Brain pericyte (primary cell): ENCODE measurements around the gene TUBA4A.

ENCODE experiments used
- DNase-seq: peaks from one replicate; pipeline ENCODE4 v3.0.0-alpha.2; 2012; ENCODE audit warnings: low read depth, low spot score

TUBA4A gene

DNA sequence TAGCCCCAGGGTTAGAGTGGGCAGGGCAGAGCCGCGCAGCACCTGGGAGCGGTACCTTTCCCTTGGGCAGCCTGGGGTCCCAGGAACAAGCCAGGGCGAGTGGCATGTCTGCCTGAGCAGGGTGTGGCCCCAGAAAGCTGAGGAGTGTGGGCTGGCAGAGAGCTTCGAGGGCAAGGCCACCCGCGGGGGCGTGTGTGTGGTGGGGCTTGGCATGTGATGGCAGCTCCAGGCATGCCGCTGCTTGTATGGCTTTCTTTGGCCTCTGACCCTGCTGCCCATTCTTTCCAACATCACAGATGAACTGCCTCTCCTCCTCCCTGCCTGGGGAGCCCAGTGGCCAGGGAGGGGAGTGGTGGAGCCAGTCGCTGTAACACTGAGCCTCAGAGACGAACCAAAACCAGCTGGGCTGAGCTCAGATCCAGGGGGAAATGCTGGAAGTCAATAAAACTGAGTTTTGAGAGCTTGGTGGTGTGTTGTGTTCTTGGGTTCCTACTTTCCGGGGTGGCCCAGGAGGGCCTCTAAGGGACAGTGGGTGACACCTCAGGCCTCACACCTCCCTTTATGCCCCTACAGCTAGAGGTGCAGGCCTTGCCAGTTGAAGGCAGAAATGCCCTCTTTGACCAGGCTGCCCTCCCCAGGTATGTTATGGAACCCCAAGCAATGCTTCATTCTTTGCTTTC lies 32.9 kb upstream of the TUBA4A start:
- DNase-seq = no peak

DNA sequence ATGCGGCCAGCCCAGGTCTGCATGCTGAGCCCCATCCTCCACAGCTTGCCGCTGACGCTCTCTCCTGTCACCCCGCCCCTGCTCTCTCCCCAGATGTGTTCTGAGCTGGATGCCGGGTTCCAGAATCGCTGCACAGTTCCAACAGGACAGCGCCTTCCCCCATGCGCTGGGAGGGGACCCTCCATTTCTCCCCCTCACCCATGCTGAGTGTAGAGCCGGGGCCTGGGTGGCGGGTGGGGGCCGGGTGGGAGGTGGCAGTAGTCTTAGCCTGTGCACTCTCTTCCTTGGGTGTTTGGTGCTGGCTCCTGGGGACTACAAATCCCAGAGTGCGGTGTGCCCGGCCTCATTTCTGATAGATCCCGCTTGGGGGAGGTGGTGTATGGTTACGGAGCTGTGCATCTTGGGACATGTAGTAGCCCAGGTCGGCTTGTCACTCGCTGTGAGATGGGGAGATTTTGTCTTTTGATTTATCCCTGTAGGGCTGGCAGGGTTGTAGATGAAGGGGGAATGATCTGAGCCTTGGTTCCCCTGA lies 32.2 kb upstream of the TUBA4A start:
- DNase-seq = no peak

DNA sequence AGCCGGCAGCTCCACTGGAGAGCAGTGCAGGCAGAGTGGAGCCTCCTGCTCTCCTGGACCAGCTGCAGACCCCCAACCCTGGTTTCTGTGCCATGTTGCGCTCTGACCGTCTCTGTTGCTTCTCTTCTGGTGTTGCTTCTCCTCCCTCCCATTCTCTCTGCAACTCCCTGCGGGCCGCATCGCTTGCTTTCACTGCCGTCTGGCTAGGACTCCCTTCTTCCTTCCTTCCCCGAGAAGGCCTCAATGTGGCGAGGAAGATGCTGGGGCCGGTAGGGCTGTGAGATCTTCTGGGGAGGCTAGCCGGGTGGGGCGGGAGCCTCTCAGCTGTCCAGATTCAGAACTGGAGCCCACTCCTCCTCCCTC lies 31.6 kb upstream of the TUBA4A start:
- DNase-seq = no peak

DNA sequence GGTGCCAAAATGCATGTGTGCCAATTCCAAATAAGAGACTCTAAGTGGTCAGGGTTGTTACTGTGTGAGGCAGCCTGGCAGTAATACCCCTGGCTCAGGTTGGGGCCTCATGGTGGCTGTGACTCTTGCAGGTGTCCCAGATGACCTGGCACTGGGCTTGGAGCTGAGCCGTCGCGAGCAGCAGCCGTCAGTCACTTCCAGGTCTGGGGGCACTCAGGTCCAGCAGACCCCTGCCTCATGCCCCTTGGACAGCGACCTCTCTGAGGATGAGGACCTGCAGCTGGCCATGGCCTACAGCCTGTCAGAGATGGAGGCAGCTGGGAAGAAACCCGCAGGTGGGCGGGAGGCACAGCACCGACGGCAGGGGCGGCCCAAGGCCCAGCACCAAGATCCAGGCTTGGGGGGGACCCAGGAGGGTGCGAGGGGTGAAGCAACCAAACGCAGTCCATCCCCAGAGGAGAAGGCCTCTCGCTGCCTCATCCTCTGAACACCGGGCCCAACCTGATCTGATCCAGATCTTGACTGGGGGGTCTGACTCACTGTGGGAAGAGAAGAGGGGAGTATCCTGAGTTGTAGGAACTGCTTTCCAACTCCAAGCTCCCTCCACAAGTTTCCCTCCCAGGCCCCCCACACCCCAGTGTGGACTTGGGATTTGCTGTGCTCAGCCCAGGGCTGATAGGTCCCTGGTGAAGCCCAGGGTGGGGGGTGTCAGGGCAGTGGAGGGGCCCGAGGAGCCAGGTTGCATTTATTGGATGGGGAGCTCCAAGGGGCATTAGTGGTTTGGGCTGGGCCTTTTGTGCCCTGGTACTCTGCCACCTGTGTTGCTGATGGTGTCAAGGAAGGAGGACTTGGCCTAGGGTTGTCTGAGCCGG lies 31.0 kb upstream of the TUBA4A start:
- no peak for DNase-seq

DNA sequence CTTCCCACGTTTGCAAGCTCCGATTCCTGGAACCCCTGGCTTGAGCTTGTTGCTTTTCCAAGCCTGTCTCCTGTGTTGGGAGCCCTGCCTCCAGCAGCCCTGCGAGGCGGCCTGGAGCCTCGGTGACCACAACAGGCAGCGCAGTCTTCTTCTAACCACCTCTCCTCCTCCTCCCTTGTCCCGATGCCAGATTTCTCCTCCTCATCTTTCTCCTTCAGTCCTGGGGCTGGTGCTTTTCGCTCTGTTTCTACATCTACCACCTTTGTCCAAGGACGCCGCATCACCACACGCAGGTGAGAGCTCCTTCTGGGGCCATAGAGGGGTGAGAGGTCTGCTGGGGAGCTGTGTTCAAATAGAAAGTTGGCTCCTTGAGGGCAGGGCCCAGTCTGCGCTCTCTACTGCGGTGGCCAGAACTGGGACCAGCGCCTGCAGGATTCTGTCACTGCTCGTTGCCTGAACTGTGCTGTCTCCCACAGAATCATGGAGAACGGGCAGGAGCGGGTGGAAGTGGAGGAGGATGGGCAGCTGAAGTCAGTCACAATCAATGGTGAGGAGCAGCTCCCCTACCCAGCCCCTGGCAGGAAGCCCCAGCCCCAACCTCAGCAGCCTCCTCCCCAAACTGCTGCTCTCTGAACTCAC lies 29.3 kb upstream of the TUBA4A start:
- DNase-seq = no peak

DNA sequence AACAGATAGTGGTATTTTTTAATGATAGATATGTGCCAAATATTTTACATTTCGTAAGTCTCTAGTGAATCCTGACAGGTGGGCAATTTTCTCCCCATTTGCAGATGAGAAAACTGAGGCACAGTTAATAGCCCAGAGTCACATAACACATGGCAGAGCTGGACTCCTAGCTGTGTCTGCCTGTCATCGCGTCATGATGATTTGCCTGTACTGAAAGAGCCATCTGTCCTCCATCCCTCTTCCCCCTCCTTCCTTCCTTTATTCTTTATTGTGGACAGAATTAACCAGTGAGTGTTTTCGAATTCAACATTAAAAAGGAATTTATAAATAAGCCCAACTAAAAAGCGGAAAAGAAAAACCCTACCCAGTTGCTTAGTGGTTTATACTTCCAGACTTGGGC lies 28.7 kb upstream of the TUBA4A start:
- DNase-seq = no peak

DNA sequence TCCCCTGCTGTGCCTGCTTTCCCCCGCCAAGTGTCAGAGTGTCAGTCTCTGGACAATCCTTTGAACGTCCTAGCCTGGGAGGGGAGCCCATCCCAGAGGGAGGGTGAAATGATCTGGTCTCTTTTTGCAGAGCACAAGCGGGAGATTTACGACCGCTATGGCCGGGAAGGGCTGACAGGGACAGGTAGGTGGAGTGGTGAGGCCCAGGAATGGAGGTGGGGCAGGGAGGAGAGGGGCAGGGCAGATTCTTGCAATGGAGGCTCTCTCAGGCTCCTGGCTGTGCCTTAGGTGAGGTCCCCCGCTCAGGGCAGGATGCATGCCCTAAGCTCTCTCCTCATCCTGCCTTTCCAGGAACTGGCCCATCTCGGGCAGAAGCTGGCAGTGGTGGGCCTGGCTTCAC lies 27.9 kb upstream of the TUBA4A start:
- DNase-seq = no peak

DNA sequence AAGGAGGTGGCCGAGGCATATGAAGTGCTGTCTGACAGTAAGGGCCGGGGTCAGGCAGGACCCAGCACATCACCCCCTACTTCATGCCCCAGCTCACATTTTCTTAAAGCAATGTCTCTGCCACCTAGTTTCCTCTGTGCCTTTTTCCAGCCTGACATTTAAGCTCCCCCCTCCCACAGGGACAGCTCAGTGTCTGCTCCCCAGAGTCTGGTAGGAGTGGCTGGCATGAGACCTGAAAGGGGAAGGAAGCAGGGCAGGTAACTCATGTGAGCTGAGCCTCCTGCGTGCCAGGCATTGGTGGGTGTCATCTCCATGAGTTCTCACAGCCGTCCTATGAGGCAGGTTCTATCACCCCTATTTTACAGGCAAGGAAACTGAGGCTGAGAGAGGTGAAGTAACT lies 26.9 kb upstream of the TUBA4A start:
- DNase-seq = no peak

DNA sequence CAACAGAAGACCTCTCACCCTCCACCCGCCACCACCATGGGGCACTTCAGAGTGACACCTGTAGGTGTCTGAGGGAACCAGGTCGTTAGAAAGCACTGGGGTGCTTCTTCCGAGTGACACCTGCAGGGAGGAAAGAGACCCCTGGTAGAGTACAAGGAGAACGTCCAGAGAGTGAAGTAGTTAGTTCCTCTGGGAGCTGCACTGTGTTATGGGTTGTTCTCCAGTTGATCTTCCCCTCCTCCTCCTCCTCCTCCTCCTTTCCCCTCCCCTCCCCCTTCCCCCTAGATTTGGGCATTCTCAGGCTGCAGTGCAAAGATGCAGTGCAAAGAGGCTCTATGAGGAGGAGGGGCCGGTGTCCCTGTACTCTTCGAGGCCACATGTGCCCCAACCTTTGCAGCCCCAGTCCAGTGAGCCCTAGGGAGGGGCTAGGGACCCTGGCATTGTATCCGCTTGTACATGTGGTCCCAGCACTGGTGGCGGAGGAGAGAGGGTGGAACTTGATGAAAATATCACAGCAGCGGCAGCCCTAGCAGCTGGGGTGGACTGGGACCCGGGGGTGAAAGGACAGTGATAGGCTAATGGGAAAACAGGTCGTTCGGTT lies 26.3 kb upstream of the TUBA4A start:
- no peak for DNase-seq

DNA sequence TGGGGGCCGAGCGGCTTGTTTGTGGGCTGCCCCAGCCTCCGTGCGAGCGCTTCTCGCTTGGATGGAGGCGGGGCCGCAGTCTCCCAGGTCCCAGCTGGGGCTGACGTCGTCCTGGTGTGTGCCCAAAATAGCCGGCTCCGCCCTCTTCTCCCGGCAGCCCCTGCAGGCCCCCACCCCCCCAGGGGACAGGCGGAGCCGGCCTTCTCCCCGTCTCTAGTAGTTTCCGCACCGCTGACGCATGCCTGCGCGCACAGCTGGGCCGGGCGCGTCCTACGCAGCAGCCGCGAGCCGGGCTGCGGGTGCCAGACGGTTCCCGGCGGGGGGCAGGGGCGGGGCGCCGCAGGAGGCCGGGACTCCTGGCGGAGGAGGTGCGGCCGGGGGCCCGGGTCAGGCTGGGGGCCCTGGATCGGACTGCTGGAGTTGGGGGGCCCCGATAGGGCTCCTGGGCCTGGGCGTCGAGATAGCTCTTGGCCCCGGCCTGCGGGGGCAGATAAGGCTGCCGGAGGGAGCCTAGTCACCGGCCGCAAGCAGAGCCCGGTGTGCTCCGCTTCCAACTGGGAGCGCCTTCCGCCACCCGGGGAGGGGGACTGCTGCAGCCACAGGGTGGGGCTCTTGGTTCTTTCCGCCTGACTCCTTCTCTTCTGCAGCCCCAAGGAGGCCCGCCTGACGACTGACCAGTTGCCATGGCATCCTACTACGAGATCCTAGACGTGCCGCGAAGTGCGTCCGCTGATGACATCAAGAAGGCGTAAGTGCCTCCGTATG lies 25.6 kb upstream of the TUBA4A start, which contains the start of gene DNAJB2:
TSS of gene DNAJB2 (plus strand) at position 216 of the 765 bp plus-strand sequence. CDS start at position 684, 468 bp downstream.
- peak; percentile 92 for DNase-seq

DNA sequence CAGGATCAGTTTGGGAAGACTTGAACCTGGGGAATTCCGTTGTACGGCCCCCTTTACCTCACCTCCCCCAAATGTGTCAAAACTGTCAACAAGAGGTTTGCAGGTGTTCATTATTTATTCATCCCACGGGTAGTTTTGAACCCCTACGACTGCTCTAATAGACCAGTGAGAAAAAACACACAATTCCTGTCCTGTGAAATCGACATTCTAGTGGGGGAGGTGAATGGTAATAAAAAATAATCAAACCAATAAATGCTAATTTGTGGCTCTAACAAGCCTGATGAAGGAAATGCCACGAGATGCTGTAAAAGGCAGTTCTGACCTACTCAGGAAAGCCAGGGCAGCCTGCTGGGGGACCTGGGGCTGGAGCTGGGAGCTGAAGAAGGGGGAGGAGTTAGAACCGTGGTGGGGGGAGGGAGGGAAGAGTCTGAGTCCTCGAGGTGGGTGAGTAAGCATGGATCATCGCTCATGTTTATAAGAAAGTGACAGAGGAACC lies 25.0 kb upstream of the TUBA4A start:
- DNase-seq = no peak

DNA sequence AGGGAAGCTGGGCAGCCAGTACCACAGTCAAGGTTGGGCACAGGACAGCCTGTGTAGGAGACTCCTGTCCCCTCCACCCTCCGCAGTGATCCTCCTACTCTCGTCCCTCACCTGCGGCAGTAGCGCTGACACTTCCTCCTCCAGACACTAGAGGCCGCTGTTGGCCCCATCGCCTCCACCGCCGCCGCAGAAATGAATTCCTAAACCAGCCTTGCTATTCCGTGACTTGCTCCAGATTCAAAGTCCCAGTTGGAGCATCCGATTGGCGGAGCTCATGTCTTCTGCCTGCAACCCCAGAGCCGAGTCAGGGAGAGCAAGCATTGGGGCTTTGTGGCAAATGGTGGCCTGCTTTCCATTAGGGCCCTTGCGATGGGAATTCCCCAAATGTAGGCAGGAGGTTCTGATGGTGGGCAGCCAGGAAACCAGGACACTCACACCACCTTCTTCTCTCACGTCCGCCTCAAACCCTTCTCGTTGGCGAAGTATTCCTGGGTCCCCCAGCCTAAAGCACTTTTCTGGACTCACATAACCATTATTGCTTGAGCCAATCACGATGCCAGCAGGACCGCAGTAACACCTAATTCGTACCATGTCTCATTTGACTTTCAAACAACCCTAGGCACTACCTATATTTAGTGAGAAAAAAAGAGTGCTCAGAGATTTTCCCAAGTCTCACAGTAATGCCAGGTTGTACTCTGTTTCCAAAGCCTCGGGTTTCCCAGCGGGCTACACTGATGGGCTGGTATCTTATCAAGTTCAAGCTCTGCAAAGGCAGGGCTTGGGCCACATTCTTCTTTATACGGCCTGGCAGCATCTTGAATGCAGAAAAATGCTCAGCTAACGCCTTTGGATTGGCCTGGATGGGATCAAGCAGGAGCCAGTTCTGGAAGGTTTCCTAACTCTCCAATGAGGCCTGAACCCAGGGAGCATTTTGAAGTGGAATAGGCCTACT lies 24.3 kb upstream of the TUBA4A start:
- no peak for DNase-seq

DNA sequence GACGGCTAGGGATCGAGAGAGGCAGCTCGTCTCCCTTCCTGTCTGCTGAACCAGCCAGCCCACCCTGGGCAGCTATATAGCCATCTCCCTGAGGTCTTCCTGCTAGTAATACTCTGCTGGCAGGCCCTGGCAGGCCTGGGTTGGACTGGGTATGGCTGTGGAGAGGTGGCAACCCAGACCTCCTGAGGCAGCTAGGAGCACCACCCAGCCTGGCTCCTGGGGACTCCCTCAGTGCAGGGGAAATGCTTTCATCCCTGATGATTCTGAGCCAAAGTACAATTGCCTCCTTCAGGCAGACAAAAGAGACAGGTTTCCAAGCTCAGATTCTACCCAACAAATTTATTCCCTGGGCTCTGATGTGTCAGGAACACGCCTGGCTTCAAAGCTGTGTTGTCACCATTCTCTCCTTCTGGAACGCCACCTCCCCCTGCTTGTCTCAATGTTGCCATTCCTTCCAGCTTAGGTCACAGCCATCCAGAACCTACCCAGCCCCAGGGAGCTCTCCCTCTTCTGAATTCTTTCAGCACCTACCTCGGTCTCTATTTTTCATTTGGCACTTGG lies 20.7 kb upstream of the TUBA4A start:
- no peak for DNase-seq

DNA sequence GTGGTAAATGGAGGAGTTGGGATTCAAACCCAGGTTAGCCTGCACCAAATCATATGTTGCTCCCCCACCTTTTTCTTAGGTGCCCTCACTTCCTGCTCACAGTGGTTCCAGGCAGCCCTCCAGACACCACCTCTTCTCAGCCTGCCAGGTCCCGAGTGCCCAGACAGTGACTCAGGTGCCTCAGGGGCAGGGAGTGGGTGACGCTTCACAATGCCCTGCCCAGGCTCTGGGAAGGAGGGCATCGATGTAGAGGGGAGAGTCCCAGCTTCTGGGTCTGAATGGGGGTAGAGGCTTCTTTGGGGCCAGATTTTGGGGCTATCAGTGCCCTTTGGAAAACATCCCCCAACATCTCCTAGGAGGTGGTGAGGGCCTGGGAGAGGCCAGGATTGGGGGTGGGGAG lies 20.2 kb upstream of the TUBA4A start:
- DNase-seq = no peak

DNA sequence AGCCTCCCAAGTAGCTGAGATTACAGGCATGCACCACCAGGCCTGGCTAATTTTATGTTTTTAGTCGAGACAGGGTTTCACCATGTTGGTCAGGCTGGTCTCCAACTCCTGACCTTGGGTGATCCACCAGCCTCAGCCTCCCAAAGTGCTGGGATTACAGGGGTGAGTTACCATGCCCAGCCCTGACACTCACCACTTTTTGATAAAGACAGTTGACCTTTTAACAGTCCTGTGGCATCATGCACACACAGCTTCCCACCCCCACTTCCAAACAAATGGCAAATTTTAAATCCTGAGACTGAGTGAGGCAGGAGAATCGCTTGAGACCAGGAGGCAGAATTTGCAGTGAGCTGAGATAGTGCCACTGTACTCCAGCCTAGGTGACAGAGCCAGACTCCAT lies 19.3 kb upstream of the TUBA4A start:
- no peak for DNase-seq

DNA sequence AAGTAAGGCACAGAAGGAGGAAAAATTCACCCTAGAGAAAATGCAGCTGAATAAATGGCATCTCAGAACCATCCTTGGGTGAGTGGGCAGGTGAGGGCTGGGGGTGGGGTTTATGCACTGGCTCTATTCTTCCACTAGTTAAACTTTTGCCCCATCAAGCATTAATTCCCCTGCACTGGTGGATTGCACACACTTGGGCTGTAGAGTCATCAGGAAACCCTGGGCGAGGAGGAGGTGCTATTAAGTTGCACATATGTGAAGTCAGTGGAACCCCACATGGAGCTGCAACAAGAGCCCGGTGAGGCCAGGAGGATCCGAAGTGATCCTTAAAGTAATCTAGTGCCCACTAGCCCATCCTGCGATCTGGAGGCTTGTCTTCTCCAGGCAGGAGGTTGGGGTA lies 18.6 kb upstream of the TUBA4A start:
- DNase-seq = no peak

DNA sequence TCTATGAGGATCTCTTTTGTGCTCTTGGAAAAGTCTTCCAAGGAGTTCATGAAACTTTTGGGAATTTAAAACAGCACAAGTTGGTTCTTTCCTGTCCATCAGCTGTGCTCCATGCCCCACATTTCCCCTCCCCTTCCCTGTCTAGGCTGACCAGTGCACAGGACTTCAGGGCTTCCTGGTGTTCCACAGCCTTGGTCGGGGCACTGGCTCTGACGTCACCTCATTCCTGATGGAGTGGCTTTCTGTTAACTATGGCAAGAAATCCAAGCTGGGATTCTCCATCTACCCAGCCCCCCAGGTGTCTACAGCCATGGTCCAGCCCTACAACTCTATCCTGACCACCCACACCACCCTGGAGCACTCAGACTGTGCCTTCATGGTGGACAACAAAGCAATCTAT lies 17.3 kb upstream of the TUBA4A start:
- no peak for DNase-seq

DNA sequence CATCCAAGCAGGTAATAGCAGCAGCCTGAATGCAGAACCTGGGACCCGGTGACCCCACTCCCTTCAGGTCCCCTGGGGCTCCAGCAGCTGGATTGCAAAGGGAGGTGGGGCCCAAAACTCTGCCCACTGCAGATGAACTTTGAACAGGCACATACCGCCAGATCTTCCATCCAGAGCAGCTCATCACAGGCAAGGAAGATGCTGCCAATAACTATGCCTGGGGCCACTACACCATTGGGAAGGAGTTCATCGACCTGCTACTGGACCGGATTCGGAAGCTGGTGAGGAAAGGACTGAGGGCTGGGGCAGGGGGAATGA lies 16.3 kb upstream of the TUBA4A start:
- no peak for DNase-seq

DNA sequence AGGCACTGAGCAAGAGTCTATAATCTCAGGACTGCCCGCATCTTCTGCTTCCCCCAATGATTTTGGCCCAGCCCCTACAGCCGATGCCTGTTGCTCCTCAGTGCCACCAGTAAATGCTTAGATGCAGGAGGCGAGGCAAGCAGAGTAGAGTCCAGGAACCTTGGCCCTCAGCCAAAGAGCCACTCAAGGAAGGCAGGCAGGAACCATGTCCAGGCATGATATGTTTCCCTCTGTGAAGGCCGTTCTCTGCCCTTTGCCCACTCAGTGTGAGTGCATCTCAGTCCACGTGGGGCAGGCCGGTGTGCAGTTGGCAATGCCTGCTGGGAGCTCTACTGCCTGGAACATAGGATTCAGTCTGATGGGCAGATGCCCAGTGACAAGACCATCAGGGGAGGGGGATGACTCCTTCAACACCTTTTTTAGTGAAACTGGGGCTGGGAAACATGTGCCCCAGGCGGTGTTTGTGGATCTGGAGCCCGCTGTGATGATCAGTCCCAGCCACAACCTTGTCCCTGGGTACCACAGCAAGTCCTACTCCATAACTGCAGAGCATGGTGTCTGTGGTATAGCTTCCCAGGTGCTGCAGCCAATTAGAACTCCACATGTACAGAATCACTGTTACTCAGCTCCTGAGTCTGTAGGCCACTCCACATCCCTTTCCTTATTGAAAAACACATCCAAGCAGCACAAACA lies 15.8 kb upstream of the TUBA4A start:
- DNase-seq = no peak
